Measurements from ENCODE around the gene USH2A.
A peak's percentile ranks its signal among the peaks of the same experiment; 100 is the strongest.

Gene USH2A

DNA sequence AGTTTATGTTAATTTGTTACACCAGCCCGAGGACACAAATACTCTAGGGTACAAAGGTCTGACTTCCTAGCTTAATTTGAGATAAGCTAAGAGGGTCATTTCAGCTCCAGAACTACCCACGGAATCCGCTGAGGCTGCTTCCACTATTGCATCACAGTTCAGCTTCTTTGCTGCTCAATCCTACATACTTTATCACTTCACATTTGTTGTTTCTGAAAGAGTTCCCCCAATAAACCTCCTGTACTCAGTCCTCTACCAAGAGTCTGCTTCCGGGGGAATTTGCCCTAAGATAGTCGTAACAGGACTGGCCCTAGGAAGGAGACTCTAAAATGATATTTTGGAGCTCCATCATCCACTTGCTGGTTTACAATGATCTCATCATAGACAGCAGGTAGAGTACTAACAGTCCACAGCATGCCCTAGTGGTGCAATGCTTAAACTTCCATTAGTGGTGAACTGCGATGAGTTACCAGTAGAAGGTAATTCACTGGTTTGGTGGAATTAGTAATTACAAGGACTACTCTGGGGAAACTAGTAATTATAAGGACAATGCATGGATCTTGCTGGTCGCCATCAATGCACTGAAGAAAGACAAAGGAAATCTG is 229.3 kb downstream of the USH2A start:
- Histone ChIP-seq H3K36me3 (replicated peaks) (no peaks in the 10 kb centered on the region), H3K27me3 (ENCODE audit: low read depth) (no peaks in the 10 kb centered on the region), H3K4me1 (no peaks in the 10 kb centered on the region), H3K4me3 (no peak overlapping the region), H3K9me3 (no peaks in the 10 kb centered on the region)
- in situ Hi-C loops (cut with MboI; ENCODE audit: low sequenced_read_pairs), result no loop called here
- DNase-seq (ENCODE audit: low spot score in 2 of 2), result no peak

DNA sequence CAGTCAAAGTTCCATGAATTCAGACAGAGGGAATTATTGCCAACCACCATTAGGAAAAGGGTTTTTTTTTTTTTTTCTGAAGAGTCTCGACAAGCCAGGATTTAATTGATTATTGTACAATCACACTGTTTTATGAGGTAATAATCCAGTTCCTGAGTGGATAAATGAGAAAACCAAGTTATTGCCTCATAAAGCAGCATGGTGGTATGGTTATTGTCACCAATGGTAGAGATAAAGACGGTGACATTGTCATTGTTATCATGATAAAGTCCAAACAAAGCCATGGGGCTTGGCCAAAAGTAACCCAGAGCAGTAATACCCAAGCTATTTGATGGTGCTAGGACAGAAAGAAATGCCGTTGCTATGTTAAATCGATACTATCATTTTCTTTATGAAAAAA is 232.8 kb downstream of the USH2A start:
- Histone ChIP-seq H3K4me3 (no peak overlapping the region), H3K27me3 (ENCODE audit: low read depth) (no peaks in the 10 kb centered on the region), H3K36me3 (replicated peaks) (no peaks in the 10 kb centered on the region), H3K9me3 (no peaks in the 10 kb centered on the region), H3K4me1 (peaks cover 14% of the 10 kb centered on the region)
- in situ Hi-C loops (cut with MboI; ENCODE audit: low sequenced_read_pairs), result no loop called here
- no peak for DNase-seq (ENCODE audit: low spot score in 2 of 2)

DNA sequence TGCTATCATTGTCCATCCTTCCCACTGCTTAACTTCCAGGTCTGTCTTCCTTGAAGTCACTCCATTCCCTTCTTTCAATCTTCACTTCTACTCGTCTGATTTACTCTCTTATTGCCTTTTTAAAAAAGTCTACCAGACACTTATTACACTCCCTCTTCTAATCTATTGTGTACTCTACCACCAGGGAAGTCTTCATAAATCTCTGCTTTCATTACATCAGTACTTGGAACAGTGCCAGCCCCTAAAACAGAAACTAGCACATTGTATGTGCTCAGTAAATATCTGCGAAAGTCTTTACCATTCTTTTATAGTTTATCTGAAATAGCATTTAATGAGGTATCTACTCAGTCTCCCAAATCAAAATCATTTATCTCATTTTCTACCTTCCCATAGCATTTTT is 236.4 kb downstream of the USH2A start:
- in situ Hi-C loops (cut with MboI; ENCODE audit: low sequenced_read_pairs), result no loop called here
- H3K36me3 ChIP-seq (replicated peaks), result no peaks in the 10 kb centered on the region
- DNase-seq (ENCODE audit: low spot score in 2 of 2), result peak; percentile 20 to 27
- H3K4me3 ChIP-seq, result no peak overlapping the region
- no peaks in the 10 kb centered on the region for H3K27me3 ChIP-seq (ENCODE audit: low read depth)
- no peaks in the 10 kb centered on the region for H3K9me3 ChIP-seq
- peaks cover 39% of the 10 kb centered on the region for H3K4me1 ChIP-seq

DNA sequence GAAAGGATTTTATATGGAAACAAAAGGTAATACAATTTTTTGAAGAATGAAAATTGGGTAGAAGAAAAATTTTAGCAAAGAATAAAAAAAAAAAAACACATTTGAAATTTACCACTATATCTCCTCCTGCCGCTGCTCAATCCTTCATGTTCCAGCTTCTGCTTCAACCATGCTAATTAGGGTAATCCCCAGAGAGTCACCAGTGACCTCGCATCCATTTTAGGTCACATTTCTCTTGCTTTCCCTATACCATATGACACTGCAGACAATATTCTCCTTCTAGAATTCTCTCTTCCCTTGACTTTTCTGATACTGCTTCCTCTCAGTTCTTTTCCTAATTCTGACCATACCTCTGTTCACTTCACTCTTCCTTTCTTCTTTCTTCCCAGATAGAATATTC is 237.1 kb downstream of the USH2A start:
- in situ Hi-C loops (cut with MboI; ENCODE audit: low sequenced_read_pairs), result no loop called here
- no peaks in the 10 kb centered on the region for H3K9me3 ChIP-seq
- DNase-seq (ENCODE audit: low spot score in 2 of 2), result peak in 1 of 2 experiments; percentile 47
- H3K36me3 ChIP-seq (replicated peaks), result no peaks in the 10 kb centered on the region
- no peaks in the 10 kb centered on the region for H3K27me3 ChIP-seq (ENCODE audit: low read depth)
- no peak overlapping the region for H3K4me3 ChIP-seq
- H3K4me1 ChIP-seq, result peaks cover 42% of the 10 kb centered on the region

DNA sequence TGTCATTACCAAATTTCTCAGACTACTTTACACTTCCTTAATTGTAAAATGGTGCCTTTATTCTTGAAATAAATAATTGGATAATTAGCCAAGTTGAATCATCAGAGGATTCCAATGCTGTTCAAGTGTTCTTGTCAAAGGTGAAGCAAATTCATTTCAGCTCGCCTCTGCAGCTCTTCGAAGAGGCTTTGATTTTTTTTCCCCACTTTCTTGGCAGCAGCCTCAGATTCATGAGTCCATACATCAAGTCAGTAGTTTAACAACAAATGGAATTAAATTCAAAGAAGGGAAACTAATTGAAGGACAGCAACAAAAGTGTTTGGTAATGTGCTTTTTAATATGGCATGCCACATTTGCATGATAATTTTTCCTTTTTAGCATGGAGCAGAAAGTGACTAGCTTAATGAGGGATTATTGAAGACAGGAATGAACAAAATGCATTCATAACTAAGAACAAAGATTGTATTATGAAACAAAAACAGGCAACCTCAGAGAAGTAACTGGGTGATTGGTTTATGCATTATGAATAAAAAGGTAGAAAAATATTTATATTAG is 239.0 kb downstream of the USH2A start:
- Histone ChIP-seq H3K27me3 (ENCODE audit: low read depth) (no peaks in the 10 kb centered on the region), H3K4me1 (peaks cover 47% of the 10 kb centered on the region), H3K4me3 (no peak overlapping the region), H3K36me3 (replicated peaks) (no peaks in the 10 kb centered on the region), H3K9me3 (no peaks in the 10 kb centered on the region)
- DNase-seq (ENCODE audit: low spot score in 2 of 2), result peak; percentile 64 to 97
- in situ Hi-C loops (cut with MboI; ENCODE audit: low sequenced_read_pairs), result no loop called here

DNA sequence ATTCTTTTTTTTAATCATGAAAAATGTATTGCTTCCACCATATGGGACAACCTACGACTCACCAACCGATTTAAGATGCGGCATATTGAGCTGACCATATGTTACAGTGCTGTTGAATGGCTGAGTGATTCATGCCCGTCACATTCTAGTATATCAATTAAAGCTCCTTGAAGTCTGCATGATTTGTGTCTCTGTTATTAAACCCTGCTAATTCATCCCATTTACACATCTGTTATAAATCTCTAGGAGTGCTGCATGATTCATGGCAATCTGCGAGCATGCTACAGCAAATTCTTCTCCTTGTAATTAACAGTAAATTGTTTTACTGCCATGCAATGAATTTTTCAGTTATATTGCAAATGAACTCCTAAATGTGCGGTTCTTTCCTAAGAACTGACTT is 239.8 kb downstream of the USH2A start:
- no peaks in the 10 kb centered on the region for H3K36me3 ChIP-seq (replicated peaks)
- no peaks in the 10 kb centered on the region for H3K9me3 ChIP-seq
- H3K27me3 ChIP-seq (ENCODE audit: low read depth), result no peaks in the 10 kb centered on the region
- H3K4me3 ChIP-seq, result no peak overlapping the region
- H3K4me1 ChIP-seq, result peaks cover 47% of the 10 kb centered on the region
- DNase-seq (ENCODE audit: low spot score in 2 of 2), result peak; percentile 17 to 53
- in situ Hi-C loops (cut with MboI; ENCODE audit: low sequenced_read_pairs), result no loop called here

DNA sequence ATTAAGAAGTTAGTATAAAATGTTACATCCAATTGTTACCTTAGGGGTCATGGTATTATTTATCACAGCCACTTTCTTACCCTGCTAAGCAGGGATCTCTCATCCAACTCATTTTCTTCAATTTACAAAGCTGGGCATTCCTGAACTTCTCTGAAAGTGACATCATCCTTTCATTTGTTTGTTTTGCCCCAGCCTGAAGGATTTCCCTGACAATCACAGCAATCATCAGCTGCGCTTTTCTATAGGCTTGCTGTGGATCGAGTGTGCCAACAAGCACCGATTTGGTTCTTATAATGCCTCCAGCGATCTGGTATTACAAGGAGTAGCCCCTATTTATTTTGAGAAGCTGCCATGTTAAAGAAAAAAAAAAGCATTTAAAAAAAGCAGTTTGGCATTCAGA is 240.2 kb downstream of the USH2A start:
- in situ Hi-C loops (cut with MboI; ENCODE audit: low sequenced_read_pairs), result no loop called here

DNA sequence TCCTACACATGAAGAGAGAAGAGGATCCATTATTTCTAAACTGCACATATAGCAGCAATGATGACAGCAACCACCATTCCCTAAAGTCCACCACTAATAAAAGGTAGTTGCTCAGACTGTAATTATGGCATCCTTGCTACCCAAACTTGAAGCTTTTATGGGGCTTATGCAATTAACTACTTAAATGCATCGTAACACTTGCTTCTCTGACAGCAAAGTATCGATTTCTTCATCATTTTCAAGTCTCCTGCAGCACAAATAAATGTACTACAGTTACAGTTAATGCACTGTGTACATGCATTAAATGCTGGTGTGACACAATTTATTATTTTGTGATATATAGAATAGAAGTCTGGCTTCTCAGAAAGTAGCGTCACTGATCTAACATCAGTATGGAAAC is 241.7 kb downstream of the USH2A start:
- Histone ChIP-seq H3K27me3 (ENCODE audit: low read depth) (no peaks in the 10 kb centered on the region), H3K36me3 (replicated peaks) (no peaks in the 10 kb centered on the region), H3K4me1 (peaks cover 42% of the 10 kb centered on the region), H3K9me3 (no peaks in the 10 kb centered on the region), H3K4me3 (no peak overlapping the region)
- in situ Hi-C loops (cut with MboI; ENCODE audit: low sequenced_read_pairs), result no loop called here
- DNase-seq (ENCODE audit: low spot score in 2 of 2), result no peak

More for the DNA sequence above, 240.2 kb downstream of the USH2A start:
- Histone ChIP-seq H3K9me3 (no peaks in the 10 kb centered on the region), H3K4me3 (no peak overlapping the region), H3K36me3 (replicated peaks) (no peaks in the 10 kb centered on the region), H3K4me1 (peaks cover 47% of the 10 kb centered on the region), H3K27me3 (ENCODE audit: low read depth) (no peaks in the 10 kb centered on the region)
- peak; percentile 68 to 85 for DNase-seq (ENCODE audit: low spot score in 2 of 2)

DNA sequence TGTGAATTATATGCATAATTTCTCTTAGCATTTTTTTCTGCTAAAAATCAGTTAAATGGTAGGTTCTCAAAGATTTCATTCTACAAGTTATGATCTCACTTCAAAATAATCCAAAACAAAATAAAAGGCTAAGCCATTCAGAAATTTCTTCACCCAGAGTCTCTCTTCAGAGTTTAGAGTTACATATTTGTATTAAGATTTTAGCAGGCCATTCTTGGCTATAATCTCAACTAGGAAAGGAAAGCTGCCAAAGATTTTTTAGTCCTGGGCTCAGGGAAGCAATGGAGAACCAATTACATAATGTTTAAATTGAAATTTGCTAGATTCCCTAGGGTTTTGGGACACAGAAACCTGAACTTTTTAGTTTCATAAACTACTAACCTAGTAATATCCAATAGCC is 245.0 kb downstream of the USH2A start:
- DNase-seq (ENCODE audit: low spot score in 2 of 2), result no peak
- in situ Hi-C loops (cut with MboI; ENCODE audit: low sequenced_read_pairs), result no loop called here
- H3K4me3 ChIP-seq, result no peak overlapping the region
- no peaks in the 10 kb centered on the region for H3K36me3 ChIP-seq (replicated peaks)
- no peaks in the 10 kb centered on the region for H3K27me3 ChIP-seq (ENCODE audit: low read depth)
- H3K4me1 ChIP-seq, result peaks cover 15% of the 10 kb centered on the region
- no peaks in the 10 kb centered on the region for H3K9me3 ChIP-seq

DNA sequence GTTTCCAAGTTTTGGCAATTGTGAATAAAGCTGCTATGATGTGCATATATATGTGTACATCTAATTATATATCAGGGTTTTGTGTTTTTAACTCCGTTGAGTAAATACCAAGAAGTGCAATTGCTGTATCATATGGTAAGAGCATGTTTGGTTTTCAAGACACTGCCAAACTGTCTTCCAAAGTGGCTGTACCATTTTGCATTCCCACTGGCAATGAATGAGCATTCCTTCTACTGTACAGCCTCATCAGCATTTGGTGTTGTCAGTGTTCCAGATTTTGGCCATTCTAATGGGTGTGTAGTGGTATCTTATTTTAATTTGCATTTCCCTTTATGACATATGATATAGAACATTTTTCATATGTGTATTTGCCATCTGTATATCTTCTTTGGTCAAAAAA is 246.3 kb downstream of the USH2A start:
- Histone ChIP-seq H3K36me3 (replicated peaks) (no peaks in the 10 kb centered on the region), H3K27me3 (ENCODE audit: low read depth) (no peaks in the 10 kb centered on the region), H3K4me3 (no peak overlapping the region), H3K4me1 (peaks cover 12% of the 10 kb centered on the region), H3K9me3 (no peaks in the 10 kb centered on the region)
- in situ Hi-C loops (cut with MboI; ENCODE audit: low sequenced_read_pairs), result no loop called here
- DNase-seq (ENCODE audit: low spot score in 2 of 2), result no peak

DNA sequence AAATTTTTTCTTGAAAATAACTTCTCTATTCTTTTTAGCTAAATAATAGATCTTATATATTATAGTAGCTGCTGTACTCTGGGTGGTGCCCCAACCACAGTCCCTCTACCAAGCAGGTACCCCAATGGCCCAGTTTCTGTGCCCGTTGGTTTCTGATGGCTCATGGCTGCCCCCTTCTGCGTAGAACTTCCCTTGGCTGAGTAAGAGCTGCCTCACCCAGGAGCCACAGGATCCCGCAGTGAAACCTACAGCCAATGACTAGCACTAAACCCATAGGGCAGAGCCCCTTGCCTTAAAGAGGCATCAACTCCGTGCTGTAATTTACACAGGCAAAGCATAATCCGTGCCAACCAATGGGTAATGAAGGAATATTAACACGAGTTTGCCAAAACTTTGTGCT is 247.5 kb downstream of the USH2A start:
- Histone ChIP-seq H3K9me3 (no peaks in the 10 kb centered on the region), H3K27me3 (ENCODE audit: low read depth) (no peaks in the 10 kb centered on the region), H3K36me3 (replicated peaks) (no peaks in the 10 kb centered on the region), H3K4me3 (no peak overlapping the region), H3K4me1 (peaks cover 8% of the 10 kb centered on the region; the same call in 1 of the 2 replicates)
- in situ Hi-C loops (cut with MboI; ENCODE audit: low sequenced_read_pairs), result no loop called here
- no peak for DNase-seq (ENCODE audit: low spot score in 2 of 2)

DNA sequence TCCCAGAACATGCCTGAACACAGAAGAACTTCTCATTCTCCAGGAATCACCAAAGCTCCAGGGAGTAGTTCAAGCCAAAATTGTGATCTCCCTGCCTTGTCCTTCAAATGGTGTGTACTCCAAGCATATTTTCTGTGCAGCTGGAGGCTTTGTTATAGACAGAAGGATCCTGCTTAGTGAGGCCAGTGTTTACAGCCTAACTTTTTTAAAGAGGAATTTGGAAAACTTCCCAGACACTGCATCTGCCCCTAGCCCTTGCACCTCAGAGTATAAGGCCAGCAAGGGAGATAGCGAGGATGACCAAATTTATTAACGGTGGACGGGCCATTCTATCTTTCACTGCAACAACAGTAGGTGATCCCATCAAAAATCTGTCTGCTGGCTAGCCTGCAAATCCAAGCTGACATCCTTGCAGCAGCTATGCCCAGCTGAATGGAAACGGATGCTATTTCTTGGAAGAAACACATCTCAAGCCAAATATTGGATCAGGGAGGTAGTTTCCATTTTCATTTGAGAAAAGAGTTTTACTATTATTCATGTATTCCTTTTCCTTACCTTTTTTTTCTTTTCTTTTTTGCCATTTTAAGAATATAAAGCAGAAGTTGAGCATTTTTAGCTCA is 249.8 kb downstream of the USH2A start:
- Histone ChIP-seq H3K36me3 (replicated peaks) (no peaks in the 10 kb centered on the region), H3K27me3 (ENCODE audit: low read depth) (no peaks in the 10 kb centered on the region), H3K4me3 (no peak overlapping the region), H3K4me1 (peaks cover 4% of the 10 kb centered on the region; the same call in 1 of the 2 replicates), H3K9me3 (no peaks in the 10 kb centered on the region)
- in situ Hi-C loops (cut with MboI; ENCODE audit: low sequenced_read_pairs), result no loop called here
- DNase-seq (ENCODE audit: low spot score in 2 of 2), result no peak

DNA sequence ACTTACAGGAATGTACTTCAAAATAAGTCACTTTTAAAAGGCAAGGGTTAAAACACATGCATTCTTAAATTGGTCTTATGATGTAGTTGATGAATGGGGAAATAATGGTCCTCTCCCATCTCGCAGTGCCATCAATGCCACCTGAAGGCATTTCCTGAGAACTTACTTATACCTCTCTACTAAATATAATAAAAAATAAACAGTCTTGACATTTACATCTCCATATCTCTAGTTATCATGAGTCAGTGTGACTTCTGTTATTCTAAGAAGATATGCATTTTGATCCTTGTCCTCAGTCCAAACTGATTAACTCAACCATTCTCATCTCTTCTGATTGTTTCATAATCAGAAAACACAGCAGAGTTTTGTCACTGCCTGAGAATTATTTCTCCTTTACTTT is 253.9 kb downstream of the USH2A start:
- no peaks in the 10 kb centered on the region for H3K36me3 ChIP-seq (replicated peaks)
- no peak for DNase-seq (ENCODE audit: low spot score in 2 of 2)
- H3K4me1 ChIP-seq, result peaks cover 4% of the 10 kb centered on the region; the same call in 1 of the 2 replicates
- in situ Hi-C loops (cut with MboI; ENCODE audit: low sequenced_read_pairs), result no loop called here
- H3K4me3 ChIP-seq, result no peak overlapping the region
- no peaks in the 10 kb centered on the region for H3K27me3 ChIP-seq (ENCODE audit: low read depth)
- H3K9me3 ChIP-seq, result no peaks in the 10 kb centered on the region

DNA sequence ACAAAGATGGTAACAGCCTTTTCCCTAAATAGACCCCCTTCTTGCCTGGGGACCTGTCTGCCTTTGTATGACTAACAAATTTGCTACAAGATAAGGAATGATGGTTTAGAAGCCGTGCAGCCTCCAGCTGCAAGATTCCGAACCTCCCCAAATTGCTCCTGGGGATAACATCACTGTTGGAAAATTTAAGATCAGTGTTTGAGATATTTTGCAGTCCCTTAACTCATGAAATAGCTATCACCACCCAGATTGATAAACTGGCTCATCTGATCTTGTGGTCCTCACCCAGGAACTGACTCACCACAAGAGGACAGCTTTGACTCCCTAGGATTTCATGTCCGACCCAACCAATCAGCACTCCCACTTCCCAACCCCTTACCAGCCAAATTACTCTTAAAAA is 254.7 kb downstream of the USH2A start:
- Histone ChIP-seq H3K4me1 (peaks cover 4% of the 10 kb centered on the region; the same call in 1 of the 2 replicates), H3K36me3 (replicated peaks) (no peaks in the 10 kb centered on the region), H3K4me3 (no peak overlapping the region), H3K9me3 (no peaks in the 10 kb centered on the region), H3K27me3 (ENCODE audit: low read depth) (no peaks in the 10 kb centered on the region)
- in situ Hi-C loops (cut with MboI; ENCODE audit: low sequenced_read_pairs), result no loop called here
- DNase-seq (ENCODE audit: low spot score in 2 of 2), result no peak

All from HAP-1 (cell line).